Stimulated activated naive CD8-positive, alpha-beta T cell treated with anti-CD3 and anti-CD28 coated beads, Interleukin-15, amount 100 ng/mL, for 72 hours (primary cell): Measurements from ENCODE around the gene TJP2.

Source experiments
- ATAC-seq: fragments of 150-1000 bp; cut with Tn5 transposase; 2 replicates; pipeline ENCODE4 v1.10.0; 2021; ENCODE audit warnings: mild to moderate bottlenecking, moderate library complexity
- DNase-seq, 2 donors: peaks; one replicate each; pipeline ENCODE4 v3.0.0; 2021 to 2022
- H3K27ac Mint-ChIP-seq, 2 donors: one replicate each; pipeline ENCODE4 v1.8.0; 2022; ENCODE audit warnings: mild to moderate bottlenecking in 2 of 2, mixed read lengths in 2 of 2, moderate library complexity in 2 of 2
- H3K27me3 Mint-ChIP-seq: one replicate; pipeline ENCODE4 v1.8.0; 2022; ENCODE audit warnings: mixed read lengths
- H3K4me1 Mint-ChIP-seq: one replicate; pipeline ENCODE4 v1.8.0; 2022; ENCODE audit warnings: mild to moderate bottlenecking, mixed read lengths
- H3K4me3 Mint-ChIP-seq, 2 donors: one replicate each; pipeline ENCODE4 v1.8.0; 2022; ENCODE audit warnings: mild to moderate bottlenecking in 2 of 2, mixed read lengths in 2 of 2, moderate library complexity in 1 of 2
- H3K9me3 Mint-ChIP-seq, 2 donors: one replicate each; pipeline ENCODE4 v1.8.0; 2022; ENCODE audit warnings: mixed read lengths in 2 of 2

Gene TJP2

GRCh38 chr9:69176471-69177171 lies 2.5 kb downstream of the TJP2 start:
- ATAC-seq: no peak

GRCh38 chr9:69178583-69179011 lies 4.5 kb downstream of the TJP2 start:
- no peak overlapping the region for H3K4me3 Mint-ChIP-seq
- H3K4me1 Mint-ChIP-seq: peaks cover 49% of the 10 kb centered on the region
- ATAC-seq (no peak), DNase-seq (no peak)
- H3K27me3 Mint-ChIP-seq: peaks cover 26% of the 10 kb centered on the region
- H3K9me3 Mint-ChIP-seq: no peaks in the 10 kb centered on the region
- H3K27ac Mint-ChIP-seq: no peak overlapping the region

More at GRCh38 chr9:69176471-69177171, 2.5 kb downstream of the TJP2 start:
- no peak for DNase-seq
- Mint-ChIP-seq H3K4me3 (peak overlapping the region in 1 of 2 donors; percentile 23), H3K4me1 (peaks cover 51% of the 10 kb centered on the region), H3K27me3 (peaks cover 41% of the 10 kb centered on the region), H3K27ac (no peak overlapping the region), H3K9me3 (no peaks in the 10 kb centered on the region)

GRCh38 chr9:69179037-69179436 lies 5.0 kb downstream of the TJP2 start:
- H3K4me1 Mint-ChIP-seq: peaks cover 48% of the 10 kb centered on the region
- H3K27ac Mint-ChIP-seq: no peak overlapping the region

GRCh38 chr9:69180200-69180599 lies 6.1 kb downstream of the TJP2 start:
- DNase-seq (no peak), ATAC-seq (no peak)
- H3K27ac Mint-ChIP-seq: no peak overlapping the region
- H3K4me1 Mint-ChIP-seq: peaks cover 37% of the 10 kb centered on the region
- H3K27me3 Mint-ChIP-seq: peaks cover 11% of the 10 kb centered on the region
- H3K9me3 Mint-ChIP-seq: no peaks in the 10 kb centered on the region
- no peak overlapping the region for H3K4me3 Mint-ChIP-seq

More at GRCh38 chr9:69179037-69179436, 5.0 kb downstream of the TJP2 start:
- DNase-seq (no peak), ATAC-seq (no peak)
- no peak overlapping the region for H3K4me3 Mint-ChIP-seq
- H3K9me3 Mint-ChIP-seq: no peaks in the 10 kb centered on the region
- peaks cover 23% of the 10 kb centered on the region for H3K27me3 Mint-ChIP-seq

GRCh38 chr9:69180670-69181069 lies 6.6 kb downstream of the TJP2 start:
- DNase-seq (peak in 1 of 2 donors; percentile 44), ATAC-seq (peak; percentile 95)
- Mint-ChIP-seq H3K27ac (no peak overlapping the region), H3K4me1 (peaks cover 32% of the 10 kb centered on the region), H3K27me3 (peaks cover 8% of the 10 kb centered on the region), H3K4me3 (no peak overlapping the region), H3K9me3 (no peaks in the 10 kb centered on the region)

- no peak for DNase-seq
- peaks cover 23% of the 10 kb centered on the region for H3K4me1 Mint-ChIP-seq
- no peaks in the 10 kb centered on the region for H3K9me3 Mint-ChIP-seq
- no peak overlapping the region for H3K4me3 Mint-ChIP-seq
- no peak for ATAC-seq
- H3K27ac Mint-ChIP-seq: no peak overlapping the region
- H3K27me3 Mint-ChIP-seq: no peaks in the 10 kb centered on the region
Observed at GRCh38 chr9:69181908-69182353, 7.9 kb downstream of the TJP2 start.

GRCh38 chr9:69184266-69184665 lies 10.2 kb downstream of the TJP2 start:
- ATAC-seq (no peak), DNase-seq (no peak)
- Mint-ChIP-seq H3K4me1 (peaks cover 16% of the 10 kb centered on the region), H3K27ac (no peak overlapping the region), H3K27me3 (no peaks in the 10 kb centered on the region), H3K4me3 (no peak overlapping the region), H3K9me3 (no peaks in the 10 kb centered on the region)

GRCh38 chr9:69186841-69187611 lies 12.9 kb downstream of the TJP2 start:
- no peak for DNase-seq
- Mint-ChIP-seq H3K27ac (peak overlapping the region in 1 of 2 donors; percentile 16), H3K27me3 (peaks cover 11% of the 10 kb centered on the region)

GRCh38 chr9:69188975-69189374 lies 14.9 kb downstream of the TJP2 start:
- no peaks in the 10 kb centered on the region for H3K9me3 Mint-ChIP-seq
- peaks cover 11% of the 10 kb centered on the region for H3K27me3 Mint-ChIP-seq
- H3K27ac Mint-ChIP-seq: no peak overlapping the region
- H3K4me3 Mint-ChIP-seq: no peak overlapping the region
- ATAC-seq: no peak
- no peak for DNase-seq
- H3K4me1 Mint-ChIP-seq: no peaks in the 10 kb centered on the region

More at GRCh38 chr9:69186841-69187611, 12.9 kb downstream of the TJP2 start:
- Mint-ChIP-seq H3K9me3 (no peaks in the 10 kb centered on the region), H3K4me3 (no peak overlapping the region), H3K4me1 (peaks cover under 1% of the 10 kb centered on the region)
- ATAC-seq: no peak

- ATAC-seq: no peak
- Mint-ChIP-seq H3K4me3 (no peak overlapping the region), H3K4me1 (no peaks in the 10 kb centered on the region), H3K9me3 (no peaks in the 10 kb centered on the region), H3K27ac (no peak overlapping the region), H3K27me3 (peaks cover 11% of the 10 kb centered on the region)
- DNase-seq: no peak
Observed at GRCh38 chr9:69190086-69190862, 16.2 kb downstream of the TJP2 start.

- Mint-ChIP-seq H3K4me1 (no peaks in the 10 kb centered on the region), H3K27ac (peak overlapping the region in 1 of 2 donors; percentile 34), H3K27me3 (peaks cover 11% of the 10 kb centered on the region), H3K4me3 (no peak overlapping the region), H3K9me3 (no peaks in the 10 kb centered on the region)
- ATAC-seq (no peak), DNase-seq (no peak)
Observed at GRCh38 chr9:69190863-69191181, 16.7 kb downstream of the TJP2 start.

- Mint-ChIP-seq H3K4me1 (no peaks in the 10 kb centered on the region), H3K27me3 (peaks cover 11% of the 10 kb centered on the region), H3K9me3 (no peaks in the 10 kb centered on the region), H3K27ac (no peak overlapping the region), H3K4me3 (no peak overlapping the region)
- ATAC-seq (no peak), DNase-seq (no peak)
Observed at GRCh38 chr9:69191231-69191630, 17.2 kb downstream of the TJP2 start.

- Mint-ChIP-seq H3K27me3 (peaks cover 11% of the 10 kb centered on the region), H3K4me1 (no peaks in the 10 kb centered on the region), H3K9me3 (no peaks in the 10 kb centered on the region), H3K27ac (no peak overlapping the region), H3K4me3 (no peak overlapping the region)
- DNase-seq (no peak), ATAC-seq (no peak)
Observed at GRCh38 chr9:69192214-69192613, 18.1 kb downstream of the TJP2 start.

- Mint-ChIP-seq H3K27ac (no peak overlapping the region), H3K4me1 (no peaks in the 10 kb centered on the region), H3K27me3 (peaks cover 11% of the 10 kb centered on the region), H3K9me3 (no peaks in the 10 kb centered on the region), H3K4me3 (no peak overlapping the region)
- ATAC-seq (no peak), DNase-seq (no peak)
Observed at GRCh38 chr9:69193685-69194032, 19.6 kb downstream of the TJP2 start.

GRCh38 chr9:69194702-69195418 lies 20.8 kb downstream of the TJP2 start:
- ATAC-seq (no peak), DNase-seq (no peak)
- peaks cover 11% of the 10 kb centered on the region for H3K27me3 Mint-ChIP-seq
- no peaks in the 10 kb centered on the region for H3K9me3 Mint-ChIP-seq
- H3K4me3 Mint-ChIP-seq: no peak overlapping the region
- no peak overlapping the region for H3K27ac Mint-ChIP-seq
- H3K4me1 Mint-ChIP-seq: peaks cover 2% of the 10 kb centered on the region
